Endometrium (tissue), 2 donors: ENCODE data around the gene PTPN14.

Experiments
- FAIRE-seq: peaks from 2 replicates; lab custom pipeline; 2012; peaks lifted over from hg19 to GRCh38; lab: Jason Lieb, UNC
- donor health status: control.
- donor health status: control.

The PTPN14 gene

GRCh38 chr1:214426426-214426812, 125.0 kb downstream of the PTPN14 start:
- no peak for FAIRE-seq

- FAIRE-seq = no peak
Measured at GRCh38 chr1:214425716-214426425, 125.5 kb downstream of the PTPN14 start.

GRCh38 chr1:214425101-214425500, 126.3 kb downstream of the PTPN14 start:
- FAIRE-seq = no peak

- FAIRE-seq = no peak
Measured at GRCh38 chr1:214423045-214423444, 128.4 kb downstream of the PTPN14 start.

- FAIRE-seq = no peak
Measured at GRCh38 chr1:214422137-214422671, 129.2 kb downstream of the PTPN14 start.

- FAIRE-seq = no peak
Measured at GRCh38 chr1:214420833-214421232, 130.6 kb downstream of the PTPN14 start.

- no peak for FAIRE-seq
Measured at GRCh38 chr1:214420341-214420740, 131.1 kb downstream of the PTPN14 start.

GRCh38 chr1:214419650-214420049, 131.8 kb downstream of the PTPN14 start:
- FAIRE-seq = no peak

- no peak for FAIRE-seq
Measured at GRCh38 chr1:214418391-214418790, 133.0 kb downstream of the PTPN14 start.

GRCh38 chr1:214417545-214418210, 133.7 kb downstream of the PTPN14 start:
- FAIRE-seq = no peak

GRCh38 chr1:214416858-214417257, 134.5 kb downstream of the PTPN14 start:
- FAIRE-seq = no peak

GRCh38 chr1:214416417-214416816, 135.0 kb downstream of the PTPN14 start:
- FAIRE-seq = no peak

GRCh38 chr1:214415131-214415530, 136.3 kb downstream of the PTPN14 start:
- no peak for FAIRE-seq

GRCh38 chr1:214414691-214415090, 136.7 kb downstream of the PTPN14 start:
- FAIRE-seq = no peak

GRCh38 chr1:214413315-214413714, 138.1 kb downstream of the PTPN14 start:
- FAIRE-seq = no peak

GRCh38 chr1:214404571-214405213, 146.7 kb downstream of the PTPN14 start:
- FAIRE-seq = no peak

- no peak for FAIRE-seq
Measured at GRCh38 chr1:214404154-214404553, 147.2 kb downstream of the PTPN14 start.

GRCh38 chr1:214403431-214403830, 148.0 kb downstream of the PTPN14 start:
- FAIRE-seq = no peak

GRCh38 chr1:214402613-214403083, 148.8 kb downstream of the PTPN14 start:
- FAIRE-seq = no peak

- FAIRE-seq = no peak
Measured at GRCh38 chr1:214401666-214402065, 149.7 kb downstream of the PTPN14 start.

- no peak for FAIRE-seq
Measured at GRCh38 chr1:214400131-214400530, 151.3 kb downstream of the PTPN14 start.

- FAIRE-seq = no peak
Measured at GRCh38 chr1:214398490-214398889, 152.9 kb downstream of the PTPN14 start.

GRCh38 chr1:214397497-214397896, 153.9 kb downstream of the PTPN14 start:
- peak; percentile 63 for FAIRE-seq
